Testis (tissue), 3 donors: Measurements from ENCODE around the gene GNG13. TPM values are rescaled to one million over a fixed set of nuclear protein-coding genes. Genes with fewer than 3 reads are reported as not detected.

Source experiments
- DNase-seq: peaks from one replicate; pipeline ENCODE4 v3.0.0-alpha.2; 2019
- H3K27ac ChIP-seq, 2 donors: fragments of 200-600 bp; sonication (generic); one replicate each; pipeline ENCODE4 v1.5.1; 2019
- H3K27me3 ChIP-seq: fragments of 200-600 bp; sonication (generic); one replicate; pipeline ENCODE4 v1.5.1; 2019
- H3K36me3 ChIP-seq: fragments of 200-600 bp; sonication (generic); one replicate; pipeline ENCODE4 v1.5.1; 2017; ENCODE audit warnings: low read depth; ENCODE audit errors: missing control alignments
- H3K4me1 ChIP-seq: fragments of 200-600 bp; sonication (generic); one replicate; pipeline ENCODE4 v1.5.1; 2019
- H3K4me3 ChIP-seq, 2 donors: fragments of 200-600 bp; sonication (generic); one replicate each; pipeline ENCODE4 v1.5.1; 2017 to 2019
- H3K9me3 ChIP-seq: fragments of 200-600 bp; sonication (generic); one replicate; pipeline ENCODE4 v1.5.1; 2017
- POLR2A ChIP-seq: fragments of 450-650 bp; IDR thresholded peaks from one replicate; pipeline ENCODE4 v1.6.1; 2017; ENCODE audit warnings: antibody characterized with exemption, mild to moderate bottlenecking, moderate library complexity
- whole genome bisulfite sequencing, 2 donors: methylation state at CpG; one replicate each; pipeline ENCODE4 v1.1.5; 2018; 5-methylcytosine and 5-hydroxymethylcytosine counted together
- intact Hi-C: fragments of 100-400 bp; cut with DNase I; formaldehyde crosslinking; loops from one replicate; pipeline ENCODE4 v1.15.1; 2023; ENCODE audit warnings: low total_unique reads
- polyA plus RNA-seq: library from polyadenylated mRNA; stranded (reverse); fragments of 350-450 nt; fragmentation: Illumina TruSeq; extraction: RNeasy Lipid Tissue Mini Kit (QIAGEN cat#74804); gene quantifications from one replicate; pipeline ENCODE4 v1.2.3, GENCODE V29; 2014; ENCODE audit warnings: low read depth, low replicate concordance; ENCODE audit not compliant: insufficient read depth
- total RNA-seq, 2 donors: library from RNA; depleted of rRNA; stranded (reverse); fragments of >200 nt; gene quantifications; one replicate each; pipeline ENCODE4 v1.2.3, GENCODE V29; 2016
- TF ChIP-seq, protein P1 (sequence below), 3 experiments: fragments of 450-650 bp in 2 of 3; fragments of 200-600 bp in 1 of 3; sonication (generic) in 1 of 3; IDR thresholded peaks; one replicate each; pipeline ENCODE4 v1.5.1; 2016 to 2019; ENCODE audit warnings: antibody characterized with exemption in 3 of 3, mild to moderate bottlenecking in 2 of 3, moderate library complexity in 1 of 3

Gene GNG13
- total and polyA plus RNA-seq, 3 donors from 2014 or later = not detected

GRCh38 chr16:832652-833336 is 32.3 kb upstream of the GNG13 start:
- WGBS, 2 donors = 60 to 81% methylated on average over 19 to 35 of the region's 35 CpGs
- intact Hi-C loops = no loop called here
- no peak for DNase-seq
- Histone ChIP-seq H3K27ac (no peak overlapping the region), H3K36me3 (no peaks in the 10 kb centered on the region), H3K9me3 (no peaks in the 10 kb centered on the region), H3K4me3 (no peak overlapping the region), H3K27me3 (no peaks in the 10 kb centered on the region), H3K4me1 (no peaks in the 10 kb centered on the region)
- TF ChIP-seq, protein P1, sequence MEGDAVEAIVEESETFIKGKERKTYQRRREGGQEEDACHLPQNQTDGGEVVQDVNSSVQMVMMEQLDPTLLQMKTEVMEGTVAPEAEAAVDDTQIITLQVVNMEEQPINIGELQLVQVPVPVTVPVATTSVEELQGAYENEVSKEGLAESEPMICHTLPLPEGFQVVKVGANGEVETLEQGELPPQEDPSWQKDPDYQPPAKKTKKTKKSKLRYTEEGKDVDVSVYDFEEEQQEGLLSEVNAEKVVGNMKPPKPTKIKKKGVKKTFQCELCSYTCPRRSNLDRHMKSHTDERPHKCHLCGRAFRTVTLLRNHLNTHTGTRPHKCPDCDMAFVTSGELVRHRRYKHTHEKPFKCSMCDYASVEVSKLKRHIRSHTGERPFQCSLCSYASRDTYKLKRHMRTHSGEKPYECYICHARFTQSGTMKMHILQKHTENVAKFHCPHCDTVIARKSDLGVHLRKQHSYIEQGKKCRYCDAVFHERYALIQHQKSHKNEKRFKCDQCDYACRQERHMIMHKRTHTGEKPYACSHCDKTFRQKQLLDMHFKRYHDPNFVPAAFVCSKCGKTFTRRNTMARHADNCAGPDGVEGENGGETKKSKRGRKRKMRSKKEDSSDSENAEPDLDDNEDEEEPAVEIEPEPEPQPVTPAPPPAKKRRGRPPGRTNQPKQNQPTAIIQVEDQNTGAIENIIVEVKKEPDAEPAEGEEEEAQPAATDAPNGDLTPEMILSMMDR (IDR thresholded peaks at IDR 0.05) = no peak
- TF ChIP-seq POLR2A = no peak

DNA sequence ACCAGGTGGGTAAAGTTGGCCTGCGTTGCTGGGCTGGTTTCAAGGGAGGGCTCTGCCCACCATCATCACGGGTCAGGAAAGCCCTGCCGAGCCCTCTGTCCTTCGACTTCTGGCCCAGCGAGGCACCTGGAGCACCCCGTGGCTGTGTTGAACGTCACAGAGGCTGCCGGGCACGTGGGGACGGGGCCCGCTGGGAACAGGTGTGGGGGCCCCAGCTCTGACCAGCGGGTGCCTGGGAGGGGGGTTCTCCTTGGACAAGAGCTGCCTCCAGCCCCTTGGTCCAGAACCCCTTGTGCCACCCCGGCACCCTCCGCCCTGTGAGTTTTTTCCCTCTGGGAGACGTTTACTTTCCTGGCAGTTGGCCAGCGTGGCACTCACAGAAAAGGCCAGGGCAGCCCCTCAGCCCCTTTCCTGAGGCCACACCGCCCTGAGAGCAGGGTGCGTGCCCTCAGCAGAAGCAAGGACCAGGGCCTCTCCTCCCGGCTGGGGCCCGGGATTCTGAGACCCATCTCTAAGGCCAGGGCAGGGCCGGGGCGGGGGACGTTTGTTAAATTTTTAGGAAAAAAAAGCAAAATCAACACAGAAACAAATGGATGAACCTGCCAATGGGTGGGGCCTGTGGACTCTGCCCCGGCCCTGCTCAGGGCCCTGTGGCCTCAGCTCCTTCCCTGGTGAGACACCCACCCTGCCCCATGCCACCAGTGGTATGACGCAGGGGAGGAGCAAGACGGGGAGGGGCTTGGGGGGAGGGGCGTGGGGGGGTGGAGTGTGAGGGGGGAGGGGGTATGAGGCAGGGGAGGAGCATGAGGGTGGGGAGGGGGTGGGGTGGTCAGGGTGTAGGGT is 31.3 kb upstream of the GNG13 start:
- no peaks in the 10 kb centered on the region for H3K9me3 ChIP-seq
- DNase-seq = no peak
- no peaks in the 10 kb centered on the region for H3K27me3 ChIP-seq
- intact Hi-C loops = no loop called here
- H3K27ac ChIP-seq = no peak overlapping the region
- H3K4me3 ChIP-seq = no peak overlapping the region
- H3K4me1 ChIP-seq = no peaks in the 10 kb centered on the region
- 71 to 78% methylated on average over 9 to 21 of the region's 27 CpGs for WGBS, 2 donors
- no peaks in the 10 kb centered on the region for H3K36me3 ChIP-seq
- no peak for TF ChIP-seq POLR2A
- TF ChIP-seq, protein P1 (IDR thresholded peaks at IDR 0.05) = no peak

DNA sequence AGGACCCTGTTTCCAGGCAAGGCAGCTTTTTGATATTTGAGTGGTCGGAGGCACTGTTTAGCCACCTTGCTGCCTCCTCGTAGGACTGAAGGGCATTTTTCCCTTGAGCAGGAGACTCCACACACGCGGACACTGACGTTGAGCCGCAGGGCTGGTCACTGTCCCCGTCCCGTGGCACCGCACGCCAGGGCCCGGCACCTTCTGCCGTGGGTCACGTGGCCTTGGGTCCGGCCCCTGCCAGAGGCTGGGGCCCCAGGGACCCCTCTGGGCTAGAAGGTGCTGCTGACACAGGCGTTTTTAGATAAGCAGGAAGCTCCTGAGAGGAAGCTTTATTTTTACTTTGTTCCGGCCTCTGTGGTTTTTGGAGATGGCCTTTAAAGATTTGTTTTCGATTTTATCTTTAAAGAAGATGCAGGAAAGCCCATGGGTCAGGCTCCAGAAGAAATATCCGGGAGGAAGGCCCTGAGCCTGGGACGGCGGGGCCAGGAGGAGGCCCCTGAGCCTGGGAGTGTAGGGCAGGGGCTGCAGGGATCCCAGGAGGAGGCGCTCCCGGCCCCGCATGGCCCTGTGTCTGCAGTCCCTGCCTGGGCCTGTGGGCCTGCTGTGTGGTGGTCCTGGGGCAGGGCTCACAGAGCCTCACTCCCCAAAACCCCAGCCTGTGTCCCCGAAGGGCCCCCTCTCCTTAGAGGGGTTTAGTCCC is 30.5 kb upstream of the GNG13 start:
- Histone ChIP-seq H3K27me3 (no peaks in the 10 kb centered on the region), H3K4me1 (no peaks in the 10 kb centered on the region), H3K36me3 (no peaks in the 10 kb centered on the region), H3K27ac (no peak overlapping the region), H3K9me3 (no peaks in the 10 kb centered on the region), H3K4me3 (no peak overlapping the region)
- TF ChIP-seq POLR2A = no peak
- TF ChIP-seq, protein P1 (IDR thresholded peaks at IDR 0.05) = no peak
- DNase-seq = no peak
- intact Hi-C loops = no loop called here
- WGBS, 2 donors = 74 to 78% methylated on average over 14 to 24 of the region's 24 CpGs

DNA sequence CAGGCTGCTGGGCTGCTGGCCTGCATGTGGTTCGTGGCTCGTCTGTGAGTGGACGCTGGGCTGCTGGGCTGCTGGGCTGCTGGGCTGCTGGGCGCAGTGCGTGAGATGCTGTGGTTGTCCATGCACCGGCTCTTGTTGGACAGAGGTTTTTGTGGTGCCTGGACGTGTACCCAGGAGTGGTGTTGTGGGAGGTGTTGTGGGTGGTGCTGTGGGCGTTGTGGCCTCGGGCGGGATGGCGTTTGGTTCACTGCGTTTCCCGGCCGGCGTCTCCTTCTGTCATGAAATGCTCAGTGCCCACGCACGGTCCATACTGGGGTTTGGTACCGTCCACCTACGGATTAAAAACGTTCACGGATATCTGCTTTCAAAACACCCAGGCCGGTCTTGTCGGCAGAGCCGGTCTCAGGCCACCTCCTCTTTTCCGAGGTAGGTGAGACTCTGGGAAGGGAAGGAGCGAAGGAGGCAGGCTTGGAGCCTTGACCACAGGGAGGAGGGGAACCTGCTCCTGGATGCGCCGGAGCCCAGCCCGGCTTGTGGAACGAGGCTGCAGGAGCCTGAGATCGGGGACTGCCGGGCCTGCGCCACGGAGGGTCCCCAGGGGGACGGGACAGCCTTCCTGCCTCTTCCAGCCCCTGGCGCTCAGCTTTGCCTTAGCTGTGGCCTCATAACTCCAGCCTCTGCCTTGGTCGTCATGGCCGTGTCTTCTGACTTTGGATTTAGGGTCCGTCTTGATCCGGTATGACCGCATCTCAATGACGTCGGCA is 29.8 kb upstream of the GNG13 start:
- Histone ChIP-seq H3K27ac (no peak overlapping the region), H3K4me1 (peaks cover 4% of the 10 kb centered on the region), H3K36me3 (no peaks in the 10 kb centered on the region), H3K4me3 (no peak overlapping the region), H3K9me3 (no peaks in the 10 kb centered on the region), H3K27me3 (no peaks in the 10 kb centered on the region)
- 90 to 94% methylated on average over 30 to 43 of the region's 43 CpGs for WGBS, 2 donors
- DNase-seq = no peak
- intact Hi-C loops = no loop called here
- TF ChIP-seq, protein P1 (IDR thresholded peaks at IDR 0.05) = no peak
- no peak for TF ChIP-seq POLR2A
